Esophagus squamous epithelium (tissue), 4 donors: ENCODE data around the gene RPH3AL.

Source experiments
- CTCF ChIP-seq, 6 experiments: fragments of 450-650 bp in 4 of 6; fragments of 200-600 bp in 2 of 6; sonication (generic) in 2 of 6; IDR thresholded peaks; one replicate each; pipeline ENCODE4 v1.5.1; 2016 to 2019; ENCODE audit warnings: antibody characterized with exemption in 6 of 6, mild to moderate bottlenecking in 4 of 6, moderate library complexity in 4 of 6
- POLR2A ChIP-seq, 4 donors: fragments of 450-650 bp; IDR thresholded peaks; one replicate each; pipeline ENCODE4 v1.6.1; 2017; ENCODE audit warnings: antibody characterized with exemption in 4 of 4, mild to moderate bottlenecking in 4 of 4, moderate library complexity in 3 of 4

GRCh38 chr17:231966-232807 lies 120.4 kb downstream of the RPH3AL start:
- TF ChIP-seq CTCF (IDR thresholded peaks at IDR 0.05) (no peak), POLR2A (IDR thresholded peaks at IDR 0.05) (no peak)
